ENCODE results near the gene NOTCH4.

The NOTCH4 gene

GRCh38 chr6:32220021-32220420 is 3.8 kb downstream of the NOTCH4 start:
- no peak for TF ChIP-seq EGR1 (IDR thresholded peaks at IDR 0.05)
- no peak for TF ChIP-seq EP300 (IDR thresholded peaks at IDR 0.05; ENCODE audit: borderline replicate concordance)
- TF ChIP-seq RAD21 (IDR thresholded peaks at IDR 0.05; ENCODE audit: low read depth), result no peak
- no peak for TF ChIP-seq TAF1 (IDR thresholded peaks at IDR 0.05; ENCODE audit: low read depth)
- no peak for TF ChIP-seq NFIC (IDR thresholded peaks at IDR 0.05)
- no peak for TF ChIP-seq YY1 (IDR thresholded peaks at IDR 0.05; ENCODE audit: low read depth)
- TF ChIP-seq REST (IDR thresholded peaks at IDR 0.05; ENCODE audit: low read depth), result no peak
- TF ChIP-seq FOXM1 (IDR thresholded peaks at IDR 0.05; ENCODE audit: borderline replicate concordance, low read depth), result no peak
- TF ChIP-seq ZBTB7A (IDR thresholded peaks at IDR 0.05; ENCODE audit: low read depth), result no peak
- TF ChIP-seq TEAD4 (IDR thresholded peaks at IDR 0.05), result no peak
- TF ChIP-seq USF1 (IDR thresholded peaks at IDR 0.05), result no peak

GRCh38 chr6:32218167-32218566 is 5.7 kb downstream of the NOTCH4 start:
- TF ChIP-seq CEBPB (IDR thresholded peaks at IDR 0.05), result no peak
- no peak for TF ChIP-seq NFIC (IDR thresholded peaks at IDR 0.05)
- TF ChIP-seq REST (IDR thresholded peaks at IDR 0.05; ENCODE audit: low read depth), result no peak
- TF ChIP-seq TEAD4 (IDR thresholded peaks at IDR 0.05), result no peak
- no peak for TF ChIP-seq TCF12 (IDR thresholded peaks at IDR 0.05; ENCODE audit: low read depth)
- TF ChIP-seq MAX (IDR thresholded peaks at IDR 0.05), result no peak; the same call in 1 of the 2 replicates
- TF ChIP-seq EGR1 (IDR thresholded peaks at IDR 0.05), result no peak
- TF ChIP-seq TAF1 (IDR thresholded peaks at IDR 0.05; ENCODE audit: low read depth), result no peak
- TF ChIP-seq ZBTB7A (IDR thresholded peaks at IDR 0.05; ENCODE audit: low read depth), result no peak
- TF ChIP-seq CREB1 (IDR thresholded peaks at IDR 0.05; ENCODE audit: low read depth), result no peak

GRCh38 chr6:32216998-32217397 is 6.9 kb downstream of the NOTCH4 start:
- no peak for TF ChIP-seq USF1 (IDR thresholded peaks at IDR 0.05)
- no peak for TF ChIP-seq YY1 (IDR thresholded peaks at IDR 0.05; ENCODE audit: low read depth)
- TF ChIP-seq NFIC (IDR thresholded peaks at IDR 0.05), result no peak
- no peak for TF ChIP-seq TEAD4 (IDR thresholded peaks at IDR 0.05)
- no peak for TF ChIP-seq TAF1 (IDR thresholded peaks at IDR 0.05; ENCODE audit: low read depth)
- no peak for TF ChIP-seq ZBTB7A (IDR thresholded peaks at IDR 0.05; ENCODE audit: low read depth)
- no peak for TF ChIP-seq EP300 (IDR thresholded peaks at IDR 0.05; ENCODE audit: borderline replicate concordance)
- TF ChIP-seq FOXM1 (IDR thresholded peaks at IDR 0.05; ENCODE audit: borderline replicate concordance, low read depth), result no peak
- no peak for TF ChIP-seq MAX (IDR thresholded peaks at IDR 0.05)
- TF ChIP-seq EGR1 (IDR thresholded peaks at IDR 0.05), result no peak
- no peak for TF ChIP-seq REST (IDR thresholded peaks at IDR 0.05; ENCODE audit: low read depth)
- no peak for TF ChIP-seq CEBPB (IDR thresholded peaks at IDR 0.05)
- TF ChIP-seq RAD21 (IDR thresholded peaks at IDR 0.05; ENCODE audit: low read depth), result no peak
- no peak for TF ChIP-seq CREB1 (IDR thresholded peaks at IDR 0.05; ENCODE audit: low read depth)
- TF ChIP-seq TCF12 (IDR thresholded peaks at IDR 0.05; ENCODE audit: low read depth), result no peak

- TF ChIP-seq CREB1 (IDR thresholded peaks at IDR 0.05; ENCODE audit: low read depth), result no peak
- TF ChIP-seq FOXM1 (IDR thresholded peaks at IDR 0.05; ENCODE audit: borderline replicate concordance, low read depth), result no peak
- no peak for TF ChIP-seq EGR1 (IDR thresholded peaks at IDR 0.05)
- TF ChIP-seq TEAD4 (IDR thresholded peaks at IDR 0.05), result no peak
- no peak for TF ChIP-seq MAX (IDR thresholded peaks at IDR 0.05)
- no peak for TF ChIP-seq REST (IDR thresholded peaks at IDR 0.05; ENCODE audit: low read depth)
- TF ChIP-seq USF1 (IDR thresholded peaks at IDR 0.05), result no peak
- no peak for TF ChIP-seq YY1 (IDR thresholded peaks at IDR 0.05; ENCODE audit: low read depth)
- no peak for TF ChIP-seq RAD21 (IDR thresholded peaks at IDR 0.05; ENCODE audit: low read depth)
- TF ChIP-seq CEBPB (IDR thresholded peaks at IDR 0.05), result no peak
Measured at GRCh38 chr6:32216285-32216684, 7.6 kb downstream of the NOTCH4 start.
